SK-N-SH (cell line): ENCODE data around the gene ETAA1. TPM values are rescaled to one million over a fixed set of nuclear protein-coding genes. Genes with fewer than 3 reads are reported as not detected.

Experiments
- CTCF ChIA-PET: fragments of 300-600, 350-600 bp; formaldehyde crosslinking; extraction: SDS; loops from one replicate; lab custom pipeline; 2021; lab: Yijun Ruan, JAX
- POLR2A ChIA-PET: fragments of 350-600 bp; sonication (Branson Sonifier 250); formaldehyde crosslinking; extraction: SDS; loops from one replicate; lab custom pipeline; 2020; ENCODE audit warnings: antibody characterized with exemption, inconsistent platforms; lab: Yijun Ruan, JAX
- DNase-seq: peaks from one replicate; pipeline ENCODE4 v3.0.0; 2012
- H2AFZ ChIP-seq: fragments of 200-600 bp; sonication (generic); 2 replicates; pipeline ENCODE4 v1.8.1; 2016; ENCODE audit warnings: antibody characterized with exemption, mild to moderate bottlenecking, low read depth
- H3F3A ChIP-seq: fragments of 200-600 bp; sonication (generic); replicated peaks from 2 replicates; pipeline ENCODE3; 2016; ENCODE audit warnings: antibody characterized with exemption, mild to moderate bottlenecking; ENCODE audit not compliant: insufficient read depth
- H3K27ac ChIP-seq, 2 experiments: fragments of 200-500 bp in 1 of 2; fragments of 200-600 bp in 1 of 2; sonication (Bioruptor generic) in 1 of 2; sonication (generic), shearing (Covaris generic) in 1 of 2; 2 replicates each; pipeline versions ENCODE4 v1.5.1 to v1.6.1; 2014 to 2016; ENCODE audit warnings: low read depth in 2 of 2, inconsistent platforms in 1 of 2, low read length in 1 of 2, mild to moderate bottlenecking in 1 of 2, mixed read lengths in 1 of 2
- H3K27me3 ChIP-seq: fragments of 200-600 bp; sonication (generic), shearing (Covaris generic); 2 replicates; pipeline ENCODE4 v1.6.1; 2016; ENCODE audit warnings: mixed run types; ENCODE audit not compliant: insufficient read depth
- H3K36me3 ChIP-seq, 2 experiments: fragments of 200-500 bp in 1 of 2; fragments of 200-600 bp in 1 of 2; sonication (Bioruptor generic) in 1 of 2; sonication (generic) in 1 of 2; replicated peaks in 1 of 2; 2 replicates each; pipeline versions ENCODE3 to v1.5.1; 2014 to 2016; ENCODE audit warnings: low read length in 1 of 2, mild to moderate bottlenecking in 1 of 2; ENCODE audit not compliant: insufficient read depth in 2 of 2, control insufficient read depth in 1 of 2
- H3K4me1 ChIP-seq, 2 experiments: fragments of 200-500 bp in 1 of 2; fragments of 200-600 bp in 1 of 2; sonication (Bioruptor generic) in 1 of 2; sonication (generic), shearing (Covaris generic) in 1 of 2; 2 replicates each; pipeline versions ENCODE4 v1.5.1 to v1.6.1; 2014 to 2016; ENCODE audit warnings: low read depth in 1 of 2, low read length in 1 of 2, mixed run types in 1 of 2; ENCODE audit not compliant: insufficient read depth in 2 of 2, control insufficient read depth in 1 of 2
- H3K4me2 ChIP-seq: fragments of 200-600 bp; sonication (generic), shearing (Covaris generic); 2 replicates; pipeline ENCODE4 v1.6.1; 2017; ENCODE audit warnings: mixed run types
- H3K4me3 ChIP-seq, 2 experiments: fragments of 200-500 bp in 1 of 2; fragments of 200-600 bp in 1 of 2; sonication (Bioruptor generic) in 1 of 2; sonication (generic), shearing (Covaris generic) in 1 of 2; 2 replicates each; pipeline versions ENCODE4 v1.5.1 to v1.8.1; 2014 to 2016; ENCODE audit warnings: low read depth in 2 of 2, inconsistent platforms in 1 of 2, low read length in 1 of 2, mild to moderate bottlenecking in 1 of 2, mixed read lengths in 1 of 2, moderate library complexity in 1 of 2
- H3K79me2 ChIP-seq: fragments of 200-600 bp; sonication (generic); 2 replicates; pipeline ENCODE4 v1.8.1; 2017; ENCODE audit warnings: mild to moderate bottlenecking; ENCODE audit not compliant: insufficient read depth
- H3K9ac ChIP-seq: fragments of 200-600 bp; sonication (generic); 2 replicates; pipeline ENCODE4 v1.6.1; 2017; ENCODE audit warnings: mixed run types
- H3K9me2 ChIP-seq: fragments of 200-600 bp; sonication (generic); 2 replicates; pipeline ENCODE4 v1.6.1; 2017; ENCODE audit warnings: mixed run types
- H3K9me3 ChIP-seq: fragments of 200-600 bp; sonication (generic); 2 replicates; pipeline ENCODE4 v1.6.1; 2017; ENCODE audit warnings: mixed run types, mild to moderate bottlenecking, moderate library complexity
- H4K20me1 ChIP-seq: fragments of 200-600 bp; sonication (generic); 2 replicates; pipeline ENCODE4 v1.6.1; 2017; ENCODE audit warnings: mild to moderate bottlenecking, mixed run types; ENCODE audit not compliant: insufficient read depth
- CTCF ChIP-seq: fragments of 200-600 bp; sonication (generic); IDR thresholded peaks from 2 replicates; pipeline ENCODE4 v1.6.1; 2017; ENCODE audit warnings: antibody characterized with exemption, mild to moderate bottlenecking, moderate library complexity
- EP300 ChIP-seq, 2 experiments: IDR thresholded peaks; 2 replicates each; pipeline versions ENCODE4 v1.4.0 to v1.6.1; 2012; ENCODE audit warnings: borderline replicate concordance in 1 of 2, low read depth in 1 of 2, low read length in 1 of 2
- FOSL2 ChIP-seq: IDR thresholded peaks from 2 replicates; pipeline ENCODE4 v1.4.0; 2012; ENCODE audit warnings: low read depth, mild to moderate bottlenecking, moderate library complexity, borderline replicate concordance
- IRF3 ChIP-seq: fragments of 150-350 bp; IDR thresholded peaks from 2 replicates; pipeline ENCODE4 v1.6.1; 2016; ENCODE audit warnings: mild to moderate bottlenecking, low read depth, low read length
- JUND ChIP-seq: IDR thresholded peaks from 2 replicates; pipeline ENCODE4 v1.4.0; 2012
- NFIC ChIP-seq: IDR thresholded peaks from 2 replicates; pipeline ENCODE4 v1.4.0; 2012; ENCODE audit warnings: borderline replicate concordance
- PBX3 ChIP-seq: IDR thresholded peaks from 2 replicates; pipeline ENCODE4; 2012
- SMC3 ChIP-seq: IDR thresholded peaks from 2 replicates; pipeline ENCODE4 v1.6.1; 2012; ENCODE audit warnings: low read depth, low read length, improper control_type of control experiment
- TEAD4 ChIP-seq: IDR thresholded peaks from 2 replicates; pipeline ENCODE4 v1.4.0; 2012; ENCODE audit warnings: mild to moderate bottlenecking, borderline replicate concordance; ENCODE audit not compliant: insufficient read depth
- USF2 ChIP-seq: fragments of 150-350 bp; IDR thresholded peaks from 2 replicates; pipeline ENCODE4 v1.6.1; 2017; ENCODE audit warnings: antibody characterized with exemption, low read length, low read depth, borderline replicate concordance
- WGBS: methylation state at CpG from one replicate; pipeline ENCODE4 v1.1.6; 2017; ENCODE audit warnings: low lambda C conversion rate; 5-methylcytosine and 5-hydroxymethylcytosine counted together
- polyA plus RNA-seq, 3 experiments: library from polyadenylated mRNA; depleted of rRNA; stranded (reverse); fragments of >200 nt; gene quantifications; 2 replicates each; pipeline ENCODE4 v1.2.3, GENCODE V29; 2012

Gene ETAA1
- polyA plus RNA-seq, 1 of the 3 experiments (the other 2 are of a cell fraction): 6.8 TPM

GRCh38 chr2:67408346-67408745 lies 11.2 kb downstream of the ETAA1 start:
- POLR2A ChIA-PET: no interaction called here
- peaks cover 80 to 86% of the 10 kb centered on the region in 2 experiments for H3K36me3 ChIP-seq
- H3K9me2 ChIP-seq: no peaks in the 10 kb centered on the region; the same call in 1 of the 2 replicates
- CTCF ChIA-PET: no interaction called here
- no peak overlapping the region for H3K4me3 ChIP-seq
- no peak for DNase-seq
- H2AFZ ChIP-seq: no peak overlapping the region
- peaks cover 0 to 6% of the 10 kb centered on the region in 2 experiments; a peak in 1 of 4 replicates for H3K4me1 ChIP-seq
- TF ChIP-seq PBX3: no peak
- no peak for TF ChIP-seq USF2
- TF ChIP-seq IRF3: no peak
- no peak for TF ChIP-seq FOSL2
- TF ChIP-seq JUND: no peak
- H3K4me2 ChIP-seq: no peak overlapping the region
- H3K27ac ChIP-seq: no peak overlapping the region
- no peaks in the 10 kb centered on the region for H3K27me3 ChIP-seq
- H3K79me2 ChIP-seq: peaks cover 18% of the 10 kb centered on the region; the same call in 1 of the 2 replicates
- H4K20me1 ChIP-seq: no peaks in the 10 kb centered on the region
- H3K9me3 ChIP-seq: no peaks in the 10 kb centered on the region
- H3K9ac ChIP-seq: no peak overlapping the region
- H3F3A ChIP-seq: peaks cover 4% of the 10 kb centered on the region

- 67% methylated on average over 3 of the region's 3 CpGs for WGBS
Observed at GRCh38 chr2:67412424-67412823, 15.3 kb downstream of the ETAA1 start.

More at GRCh38 chr2:67412424-67412823, 15.3 kb downstream of the ETAA1 start:
- Histone ChIP-seq H3K4me2 (no peak overlapping the region), H3K4me1 (peaks cover 0 to 6% of the 10 kb centered on the region in 2 experiments; a peak in 1 of 4 replicates), H3K79me2 (no peaks in the 10 kb centered on the region), H2AFZ (no peak overlapping the region), H3K27me3 (no peaks in the 10 kb centered on the region), H3K36me3 (peaks cover 41 to 45% of the 10 kb centered on the region in 2 experiments), H3K9me3 (no peaks in the 10 kb centered on the region), H3K4me3 (no peak overlapping the region), H4K20me1 (no peaks in the 10 kb centered on the region), H3K9ac (no peak overlapping the region), H3F3A (peaks cover 4% of the 10 kb centered on the region), H3K9me2 (no peaks in the 10 kb centered on the region; the same call in 1 of the 2 replicates), H3K27ac (peak overlapping the region in 1 of 2 experiments; percentile 14; a peak in 1 of 4 replicates)
- no peak for DNase-seq
- CTCF ChIA-PET: interaction anchor here (0.9 kb wide), 1 partner anchor 9 kb away, joined by 4 read pairs; no protein-coding TSS in a partner anchor
- TF ChIP-seq SMC3: no peak
- 0 out of 4 replicates have a peak, but pooled peaks of 1 of the 2 experiments have one; percentile 16 for TF ChIP-seq EP300 (IDR thresholded peaks at IDR 0.05; ENCODE audit: borderline replicate concordance in 1 of 2, low read depth in 1 of 2, low read length in 1 of 2)
- TF ChIP-seq TEAD4: no peak
- TF ChIP-seq NFIC: no peak
- peak; percentile 12; the same call in 1 of the 2 replicates for TF ChIP-seq FOSL2
- TF ChIP-seq CTCF: no peak
- POLR2A ChIA-PET: no interaction called here
